ENCODE measurements around the gene CCDC69. TPM values are rescaled to one million over a fixed set of nuclear protein-coding genes. Genes with fewer than 3 reads are reported as not detected.
A peak's percentile ranks its signal among the peaks of the same experiment; 100 is the strongest.

CCDC69 gene
- total and polyA plus RNA-seq, 2 donors (not counting 1 experiment from before 2014, with no cell fraction given), result 58.7 to 125 TPM

- Histone ChIP-seq H3K4me3 (ENCODE audit: control extremely low read depth in 1 of 5, extremely low read depth in 1 of 5, insufficient read depth in 1 of 5, low read depth in 2 of 5, low read length in 4 of 5) (peak overlapping the region in 1 of 5 experiments; percentile 22), H3K36me3 (replicated peaks in 1 of 2; ENCODE audit: control extremely low read depth in 1 of 2, control insufficient read depth in 1 of 2, extremely low read depth in 1 of 2, insufficient read depth in 2 of 2, low read length in 1 of 2) (peaks cover 1 to 65% of the 10 kb centered on the region in 2 experiments), H3K79me2 (ENCODE audit: control insufficient read depth, insufficient read depth, low read length) (peaks cover 100% of the 10 kb centered on the region), H3K9ac (ENCODE audit: low read length) (peak overlapping the region; percentile 31), H3K27me3 (replicated peaks in 1 of 4; ENCODE audit: control extremely low read depth in 1 of 4, control insufficient read depth in 3 of 4, insufficient read depth in 4 of 4, low read length in 3 of 4) (no peaks in the 10 kb centered on the region), H3K4me2 (replicated peaks; ENCODE audit: low read depth, low read length, poor library complexity, severe bottlenecking) (peak overlapping the region; percentile 92), H3K9me3 (ENCODE audit: control extremely low read depth in 1 of 3, control insufficient read depth in 2 of 3, insufficient read depth in 1 of 3, low read length in 2 of 3) (no peaks in the 10 kb centered on the region), H3K27ac (ENCODE audit: low read length in 2 of 2) (peak overlapping the region; percentile 74 to 91), H4K20me1 (ENCODE audit: control insufficient read depth, insufficient read depth, low read length, poor library complexity, severe bottlenecking) (peaks cover 23% of the 10 kb centered on the region), H3K4me1 (ENCODE audit: control insufficient read depth in 2 of 2, insufficient read depth in 2 of 2, low read length in 2 of 2) (peaks cover 100% of the 10 kb centered on the region in 2 donors), H2AFZ (ENCODE audit: insufficient read depth, low read depth, low read length, poor library complexity, severe bottlenecking) (peak overlapping the region; percentile 17)
- POLR2A ChIA-PET, result interaction anchor here (0.9 to 2.1 kb wide), 2 partner anchors 9 to 13 kb away, joined by 3 to 15 read pairs; no protein-coding TSS in a partner anchor
- 13% methylated on average over 2 of the region's 2 CpGs for WGBS (ENCODE audit: insufficient coverage)
- DNase-seq, result no peak
- no peak for ATAC-seq (ENCODE audit: low read depth)
- Mint-ChIP-seq H3K27ac (peak overlapping the region; percentile 93), H3K4me3 (peak overlapping the region; percentile 69), H3K9me3 (ENCODE audit: insufficient read depth) (no peaks in the 10 kb centered on the region), H3K4me1 (peaks cover 97% of the 10 kb centered on the region), H3K27me3 (no peaks in the 10 kb centered on the region)
- intact Hi-C loops (cut with micrococcal nuclease), result no loop called here
- TF ChIP-seq EZH2 (IDR thresholded peaks at IDR 0.05; ENCODE audit: borderline replicate concordance, insufficient read depth, low read depth, low read length, poor library complexity, severe bottlenecking) (no peak), CTCF (IDR thresholded peaks at IDR 0.05) (no peak)
- CTCF ChIA-PET, result interaction anchor here (2.0 to 48.0 kb wide), 4 partner anchors 0 to 99 kb away, joined by 11 to 1701 read pairs (median 856); partner anchors contain the start of gene ANXA6
Observed at GRCh38 chr5:151151263-151151660, 72.6 kb downstream of the CCDC69 start.

Data from B cell (primary cell).